Measurements from ENCODE around the gene SRGAP1. TPM values are rescaled to one million over a fixed set of nuclear protein-coding genes. Genes with fewer than 3 reads are reported as not detected.
A peak's percentile ranks its signal among the peaks of the same experiment; 100 is the strongest.
"Not testable (repeated sequence)": the region's sequence is repeated elsewhere in the genome, so short reads cannot be mapped to it uniquely, and the experiment has no call there.

SRGAP1 gene
- total RNA-seq, 1 donor from 2014 or later: 9.7 TPM

GRCh38 chr12:63853978-63854377, 9.5 kb downstream of the SRGAP1 start:
- H3K27ac Mint-ChIP-seq: no peak overlapping the region
- no peaks in the 10 kb centered on the region for H3K27me3 Mint-ChIP-seq (ENCODE audit: low read depth)
- H3K9me3 Mint-ChIP-seq: no peaks in the 10 kb centered on the region
- no peak for TF ChIP-seq CTCF (IDR thresholded peaks at IDR 0.05; ENCODE audit: unreplicated experiment)
- H3K36me3 Mint-ChIP-seq: no peaks in the 10 kb centered on the region
- peaks cover 11% of the 10 kb centered on the region for H3K4me1 Mint-ChIP-seq
- no peak overlapping the region for H3K4me3 Mint-ChIP-seq
- no peak for DNase-seq (ENCODE audit: low spot score in 2 of 2, unreplicated experiment in 2 of 2)

DNA sequence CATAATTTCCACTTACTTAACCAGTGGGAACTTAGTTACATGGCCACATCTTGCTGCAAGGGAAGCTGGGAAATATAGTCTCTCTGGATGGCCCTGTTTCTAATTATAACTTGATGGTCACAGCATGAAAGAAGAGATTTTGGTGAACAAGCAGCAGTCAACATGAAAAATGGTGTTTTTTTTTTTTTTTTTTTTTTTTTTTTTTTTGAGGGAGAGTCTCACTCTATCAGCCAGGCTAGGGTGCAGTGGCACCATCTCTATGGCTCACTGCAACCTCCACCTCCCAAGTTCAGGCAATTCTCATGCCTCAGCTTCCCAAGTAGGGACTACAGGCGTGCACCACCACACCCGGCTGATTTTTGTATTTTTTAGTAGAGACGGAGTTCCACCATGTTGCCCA, 10.8 kb downstream of the SRGAP1 start:
- Mint-ChIP-seq H3K9me3 (no peaks in the 10 kb centered on the region), H3K4me1 (no peaks in the 10 kb centered on the region), H3K27me3 (ENCODE audit: low read depth) (no peaks in the 10 kb centered on the region), H3K27ac (no peak overlapping the region), H3K36me3 (no peaks in the 10 kb centered on the region), H3K4me3 (no peak overlapping the region)
- no peak for TF ChIP-seq CTCF (IDR thresholded peaks at IDR 0.05; ENCODE audit: unreplicated experiment)
- no peak for DNase-seq (ENCODE audit: low spot score in 2 of 2, unreplicated experiment in 2 of 2)

DNA sequence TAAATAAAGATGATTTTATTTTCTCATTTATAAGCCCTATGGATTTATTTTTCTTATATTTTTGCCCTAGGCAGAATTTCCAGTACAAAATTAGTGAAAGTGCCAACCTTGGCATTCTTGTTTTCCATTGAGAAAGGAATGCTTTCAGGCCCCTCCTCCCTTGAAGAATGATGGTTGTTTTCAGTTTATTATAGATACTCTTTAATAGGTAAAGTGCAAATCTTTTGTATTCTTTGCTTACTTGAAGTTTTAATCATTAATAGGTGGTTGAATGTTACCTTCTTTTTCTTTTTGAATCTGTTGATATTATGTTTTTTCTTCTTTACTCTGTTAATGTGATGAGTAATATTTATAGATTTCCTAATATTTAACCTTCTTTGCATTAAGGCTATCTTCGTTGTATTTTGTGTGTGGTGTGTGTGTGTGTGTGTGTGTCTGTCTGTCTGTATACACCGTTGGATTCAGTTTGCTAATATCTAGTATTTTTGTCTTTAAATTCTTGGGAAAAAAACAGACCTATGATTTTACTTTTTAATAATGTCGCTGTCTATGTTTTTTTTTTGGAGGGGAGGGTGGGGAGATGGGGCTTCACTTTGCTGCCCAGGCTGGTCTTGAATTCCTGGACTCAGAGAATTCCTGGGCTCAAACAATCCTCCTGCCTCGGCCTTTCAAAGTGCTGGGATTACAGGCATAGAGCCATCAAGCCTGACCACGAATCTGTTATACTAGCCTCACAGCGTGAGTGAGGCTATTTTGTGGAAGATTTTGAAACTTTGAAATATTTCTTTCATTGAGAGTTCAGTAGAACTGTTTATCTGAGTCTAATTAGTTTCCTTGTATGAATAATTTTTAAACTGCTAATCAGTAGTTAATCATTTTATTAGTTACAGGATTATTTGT, 13.5 kb downstream of the SRGAP1 start:
- peaks cover 10% of the 10 kb centered on the region for H3K4me1 Mint-ChIP-seq
- no peaks in the 10 kb centered on the region for H3K36me3 Mint-ChIP-seq
- H3K27ac Mint-ChIP-seq: peak overlapping the region; percentile 39
- H3K4me3 Mint-ChIP-seq: no peak overlapping the region
- no peaks in the 10 kb centered on the region for H3K9me3 Mint-ChIP-seq
- no peak for TF ChIP-seq CTCF (IDR thresholded peaks at IDR 0.05; ENCODE audit: unreplicated experiment)
- DNase-seq (ENCODE audit: low spot score in 2 of 2, unreplicated experiment in 2 of 2): no peak
- no peaks in the 10 kb centered on the region for H3K27me3 Mint-ChIP-seq (ENCODE audit: low read depth)

- H3K27me3 Mint-ChIP-seq (ENCODE audit: low read depth); H3K4me3 Mint-ChIP-seq; H3K36me3 Mint-ChIP-seq; H3K4me1 Mint-ChIP-seq; DNase-seq (ENCODE audit: low spot score in 2 of 2, unreplicated experiment in 2 of 2); H3K9me3 Mint-ChIP-seq; H3K27ac Mint-ChIP-seq: not testable (repeated sequence)
Measured at GRCh38 chr12:63859880-63860279, 15.4 kb downstream of the SRGAP1 start.

- Mint-ChIP-seq H3K4me1 (peaks cover 10% of the 10 kb centered on the region), H3K27me3 (ENCODE audit: low read depth) (no peaks in the 10 kb centered on the region), H3K9me3 (no peaks in the 10 kb centered on the region), H3K27ac (peak overlapping the region; percentile 33), H3K4me3 (no peak overlapping the region), H3K36me3 (no peaks in the 10 kb centered on the region)
- no peak for TF ChIP-seq CTCF (IDR thresholded peaks at IDR 0.05; ENCODE audit: unreplicated experiment)
- DNase-seq (ENCODE audit: low spot score in 2 of 2, unreplicated experiment in 2 of 2): no peak
Measured at GRCh38 chr12:63862187-63862968, 17.9 kb downstream of the SRGAP1 start.

DNA sequence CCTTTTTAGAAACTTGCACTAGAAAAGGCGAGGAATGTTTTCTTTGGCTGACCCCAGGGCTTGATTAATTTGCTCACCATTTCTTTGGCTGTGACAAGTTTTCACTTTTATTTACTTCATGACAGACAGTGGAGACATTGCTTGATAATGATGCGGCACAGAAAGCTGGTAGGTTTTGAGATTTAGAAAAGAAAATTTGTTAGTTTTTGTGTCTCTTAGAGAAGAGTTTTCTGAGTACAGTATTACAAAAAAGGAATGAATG, 18.4 kb downstream of the SRGAP1 start:
- Mint-ChIP-seq H3K36me3 (no peaks in the 10 kb centered on the region), H3K4me3 (no peak overlapping the region), H3K4me1 (peaks cover 10% of the 10 kb centered on the region), H3K27ac (peak overlapping the region; percentile 33), H3K27me3 (ENCODE audit: low read depth) (no peaks in the 10 kb centered on the region), H3K9me3 (no peaks in the 10 kb centered on the region)
- no peak for TF ChIP-seq CTCF (IDR thresholded peaks at IDR 0.05; ENCODE audit: unreplicated experiment)
- no peak for DNase-seq (ENCODE audit: low spot score in 2 of 2, unreplicated experiment in 2 of 2)

Measured in mesothelial cell of epicardium (in vitro differentiated cells).